ENCODE data around the gene BPI.

GRCh38 chr20:38311491-38311890 is 7.5 kb downstream of the BPI start:
- TF ChIP-seq CTCF (IDR thresholded peaks at IDR 0.05): no peak
- TF ChIP-seq ZFX (IDR thresholded peaks at IDR 0.05; ENCODE audit: borderline replicate concordance): no peak

Measured in 22Rv1 (cell line).